Spleen (tissue), 11 donors: Measurements from ENCODE around the gene ISOC2. TPM values are rescaled to one million over a fixed set of nuclear protein-coding genes. Genes with fewer than 3 reads are reported as not detected.

Experiments used
- DNase-seq: peaks from one replicate; pipeline ENCODE4 v3.0.0-alpha.2; 2020
- H3K27ac ChIP-seq, 8 donors: fragments of 200-600 bp; sonication (generic) in 7 of 8; 1 replicate in 4 of 8; 2 replicates in 4 of 8; pipeline versions ENCODE4 v1.5.0 to v1.8.0; 2016 to 2021; ENCODE audit warnings: inconsistent platforms in 4 of 8, mild to moderate bottlenecking in 4 of 8, moderate library complexity in 1 of 8
- H3K27me3 ChIP-seq, 7 donors: fragments of 200-600 bp; sonication (generic) in 6 of 7; replicated peaks in 1 of 7; 1 replicate in 4 of 7; 2 replicates in 3 of 7; pipeline versions ENCODE4 v1.5.0 to v1.8.0; 2016 to 2021; ENCODE audit warnings: inconsistent platforms in 3 of 7, mild to moderate bottlenecking in 1 of 7
- H3K36me3 ChIP-seq, 6 donors: fragments of 200-600 bp; sonication (generic) in 5 of 6; 1 replicate in 4 of 6; 2 replicates in 2 of 6; pipeline versions ENCODE4 v1.5.0 to v1.8.0; 2016 to 2021; ENCODE audit warnings: inconsistent platforms in 2 of 6
- H3K4me1 ChIP-seq, 6 donors: fragments of 200-600 bp; sonication (generic) in 5 of 6; 1 replicate in 3 of 6; 2 replicates in 3 of 6; pipeline versions ENCODE4 v1.5.0 to v1.8.0; 2016 to 2021; ENCODE audit warnings: inconsistent platforms in 3 of 6
- H3K4me3 ChIP-seq, 8 donors: fragments of 200-600 bp; sonication (generic) in 7 of 8; 1 replicate in 4 of 8; 2 replicates in 4 of 8; pipeline versions ENCODE4 v1.5.0 to v1.8.0; 2016 to 2021; ENCODE audit warnings: inconsistent platforms in 4 of 8, mild to moderate bottlenecking in 4 of 8, moderate library complexity in 2 of 8
- H3K9me3 ChIP-seq, 8 donors: fragments of 200-600 bp; sonication (generic) in 7 of 8; 1 replicate in 4 of 8; 2 replicates in 4 of 8; pipeline versions ENCODE4 v1.5.0 to v1.8.0; 2016 to 2021; ENCODE audit warnings: inconsistent platforms in 4 of 8
- POLR2A ChIP-seq, 3 donors: fragments of 450-650 bp; IDR thresholded peaks; one replicate each; pipeline ENCODE4 v1.5.1; 2017; ENCODE audit warnings: antibody characterized with exemption in 3 of 3, mild to moderate bottlenecking in 1 of 3
- POLR2AphosphoS5 ChIP-seq, 3 donors: sonication (generic); formaldehyde crosslinking; IDR thresholded peaks; one replicate each; pipeline ENCODE4 v1.5.1; 2017; ENCODE audit warnings: antibody characterized with exemption in 3 of 3
- WGBS, 5 donors: extraction: QIAGEN DNeasy Blood & Tissue Kit in 3 of 5; methylation state at CpG; one replicate each; pipeline versions ENCODE4 v1.1.5 to v1.1.7; 2013 to 2018; 5-methylcytosine and 5-hydroxymethylcytosine counted together
- intact Hi-C: fragments of 100-400 bp; cut with DNase I; formaldehyde crosslinking; loops from one replicate; pipeline ENCODE4 v1.15.0; 2023; ENCODE audit warnings: low total_unique reads
- polyA plus RNA-seq, 3 donors: library from polyadenylated mRNA; stranded (reverse); fragments of 200-250 nt; gene quantifications; one replicate each; pipeline ENCODE4 v1.2.1, GENCODE V29; 2013
- total RNA-seq, 7 donors: library from RNA; depleted of rRNA in 3 of 7; stranded (reverse); fragments of >200 nt in 3 of 7; fragmentation: NEBNext Ultra II Directional in 4 of 7; extraction: Animal tissue kit (Norgen Biotek cat#: 25700) in 4 of 7; gene quantifications; one replicate each; pipeline versions ENCODE4 v1.1.0 to v1.2.1, GENCODE V29; 2016 to 2021
- TF ChIP-seq, protein P1 (sequence below), 11 experiments: fragments of 200-600 bp in 7 of 11; fragments of 450-650 bp in 4 of 11; sonication (generic) in 4 of 11; IDR thresholded peaks in 8 of 11; conservative IDR thresholded peaks in 3 of 11; 1 replicate in 7 of 11; 2 replicates in 4 of 11; pipeline versions ENCODE4 v1.4.0 to v1.8.0; 2016 to 2021; ENCODE audit warnings: antibody characterized with exemption in 11 of 11, inconsistent platforms in 4 of 11, mild to moderate bottlenecking in 1 of 11
- donor health status: healthy with polysubstance abuse.
- donor health status: DM: no; HTN: no; CAD: no; lungs with moderate emphysema.
- donor health status: DM: no; HTN: no; CAD: no.
- donor health status: Bipolar disorder and iron deficiency.
- donor health status: healthy.
- donor health status: DM: no; HTN: no; CAD: no.
- donor health status: DM: yes; HTN: yes; CAD: no.

The ISOC2 gene
- total and polyA plus RNA-seq, 10 donors, result 38.6 to 98.7 (median 55.3) TPM

DNA sequence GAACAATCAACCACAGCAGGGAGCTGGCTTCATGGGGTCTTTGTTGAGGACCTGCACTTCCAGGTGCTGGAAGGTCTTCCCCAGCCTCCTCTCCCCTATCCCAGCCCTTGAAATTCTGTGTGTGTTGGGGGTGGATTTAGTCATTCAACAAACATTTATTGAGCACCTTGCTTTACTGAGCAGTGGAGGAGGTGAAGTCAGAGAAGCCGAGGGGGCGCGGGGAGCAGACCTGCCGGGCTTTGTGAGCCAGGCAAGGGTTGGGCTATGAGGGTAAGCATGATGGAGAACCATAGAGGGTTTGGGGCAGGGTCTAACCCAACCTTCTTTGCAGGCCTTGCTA is 6.6 kb upstream of the ISOC2 start:
- H3K4me3 ChIP-seq, result no peak overlapping the region
- no peaks in the 10 kb centered on the region for H3K36me3 ChIP-seq
- no peaks in the 10 kb centered on the region for H3K9me3 ChIP-seq
- H3K27me3 ChIP-seq, result no peaks in the 10 kb centered on the region
- DNase-seq, result no peak
- intact Hi-C loops, result no loop called here
- peak overlapping the region in 1 of 8 donors; percentile 0 for H3K27ac ChIP-seq
- 11 to 41% (median 21%) methylated on average over 4 of the region's 4 CpGs for WGBS, 5 donors
- no peak for TF ChIP-seq POLR2A (IDR thresholded peaks at IDR 0.05)
- TF ChIP-seq, protein P1, sequence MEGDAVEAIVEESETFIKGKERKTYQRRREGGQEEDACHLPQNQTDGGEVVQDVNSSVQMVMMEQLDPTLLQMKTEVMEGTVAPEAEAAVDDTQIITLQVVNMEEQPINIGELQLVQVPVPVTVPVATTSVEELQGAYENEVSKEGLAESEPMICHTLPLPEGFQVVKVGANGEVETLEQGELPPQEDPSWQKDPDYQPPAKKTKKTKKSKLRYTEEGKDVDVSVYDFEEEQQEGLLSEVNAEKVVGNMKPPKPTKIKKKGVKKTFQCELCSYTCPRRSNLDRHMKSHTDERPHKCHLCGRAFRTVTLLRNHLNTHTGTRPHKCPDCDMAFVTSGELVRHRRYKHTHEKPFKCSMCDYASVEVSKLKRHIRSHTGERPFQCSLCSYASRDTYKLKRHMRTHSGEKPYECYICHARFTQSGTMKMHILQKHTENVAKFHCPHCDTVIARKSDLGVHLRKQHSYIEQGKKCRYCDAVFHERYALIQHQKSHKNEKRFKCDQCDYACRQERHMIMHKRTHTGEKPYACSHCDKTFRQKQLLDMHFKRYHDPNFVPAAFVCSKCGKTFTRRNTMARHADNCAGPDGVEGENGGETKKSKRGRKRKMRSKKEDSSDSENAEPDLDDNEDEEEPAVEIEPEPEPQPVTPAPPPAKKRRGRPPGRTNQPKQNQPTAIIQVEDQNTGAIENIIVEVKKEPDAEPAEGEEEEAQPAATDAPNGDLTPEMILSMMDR (IDR thresholded peaks at IDR 0.05 in 8 of 11, conservative IDR thresholded peaks at IDR 0.05 in 3 of 11), result peak in 4 of 11 experiments; percentile 14 to 47 (median 29)
- TF ChIP-seq POLR2AphosphoS5 (IDR thresholded peaks at IDR 0.05), result no peak
- H3K4me1 ChIP-seq, result peaks cover 0 to 17% (median 8%) of the 10 kb centered on the region in 6 donors

DNA sequence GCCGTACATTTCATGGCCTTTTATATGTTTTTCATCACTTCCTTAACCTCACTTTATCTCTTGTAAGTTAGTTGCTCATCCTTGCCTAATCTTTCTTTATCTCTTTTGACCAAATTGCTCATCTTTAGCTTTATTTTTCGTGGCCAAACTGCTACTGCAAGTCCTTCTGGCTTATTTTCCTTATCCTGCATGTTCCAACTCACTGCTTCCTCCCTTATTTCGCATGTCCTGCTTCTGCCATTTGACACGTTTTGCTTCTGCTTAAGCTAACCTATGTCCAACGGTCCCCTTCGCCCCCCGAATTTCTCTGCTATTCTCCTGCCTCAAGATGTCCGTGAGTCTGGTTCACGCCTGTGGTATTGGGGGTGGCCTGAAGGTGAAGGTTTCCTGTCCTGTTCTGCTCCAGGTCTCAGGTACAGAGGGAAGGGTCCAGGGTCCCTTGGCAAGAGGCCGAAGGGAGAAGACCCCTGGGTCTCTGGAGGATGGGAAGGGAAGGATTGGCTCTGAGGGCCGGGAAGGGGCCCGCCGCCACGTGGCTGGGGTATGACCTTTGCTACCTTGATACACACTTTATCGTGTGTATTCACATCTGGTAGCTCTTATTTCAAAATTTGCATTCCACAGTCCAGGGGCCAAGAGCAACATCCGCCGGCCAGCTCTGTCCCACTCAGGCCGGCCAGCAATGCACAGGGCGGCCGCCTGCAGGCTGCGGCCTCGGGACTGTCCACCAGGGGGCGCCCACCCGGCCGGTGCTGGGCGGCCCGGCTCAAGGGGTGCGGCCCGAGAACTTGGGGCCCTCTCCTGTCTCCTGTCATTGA is 6.0 kb upstream of the ISOC2 start:
- Histone ChIP-seq H3K27me3 (no peaks in the 10 kb centered on the region), H3K9me3 (no peaks in the 10 kb centered on the region), H3K4me3 (no peak overlapping the region), H3K36me3 (no peaks in the 10 kb centered on the region), H3K27ac (peak overlapping the region in 1 of 8 donors; percentile 0), H3K4me1 (peaks cover 0 to 17% (median 13%) of the 10 kb centered on the region in 6 donors)
- intact Hi-C loops, result loop anchor here (2.0 kb wide), 1 partner anchor 37 kb away; no protein-coding TSS in a partner anchor
- WGBS, 5 donors, result 32 to 44% (median 39%) methylated on average over 22 to 29 of the region's 29 CpGs
- TF ChIP-seq, protein P1 (IDR thresholded peaks at IDR 0.05 in 8 of 11, conservative IDR thresholded peaks at IDR 0.05 in 3 of 11), result peak; percentile 87 to 100 (median 99)
- TF ChIP-seq POLR2A (IDR thresholded peaks at IDR 0.05) (no peak), POLR2AphosphoS5 (IDR thresholded peaks at IDR 0.05) (peak in 2 of 3 donors; percentile 57 to 70)
- peak; percentile 93 for DNase-seq

DNA sequence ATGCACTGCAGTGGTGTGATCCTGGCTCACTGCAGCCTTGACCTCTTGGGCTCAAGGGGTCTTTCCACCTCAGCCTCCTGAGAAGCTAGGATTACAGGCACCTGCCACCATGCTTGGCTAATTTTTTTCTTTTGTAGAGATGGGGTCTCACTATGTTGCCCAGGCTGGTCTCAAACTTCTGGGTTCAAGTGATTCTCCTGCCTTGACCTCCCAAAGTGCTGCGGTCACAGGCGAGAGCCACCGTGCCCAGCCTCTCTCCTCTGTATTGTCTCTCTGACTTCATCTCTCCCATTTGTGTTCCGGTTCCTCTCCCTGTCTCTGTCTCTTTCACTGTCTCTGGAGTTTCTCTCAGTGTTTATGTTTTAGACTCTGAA is 4.8 kb upstream of the ISOC2 start:
- 66 to 95% (median 87%) methylated on average over 4 of the region's 4 CpGs for WGBS, 5 donors
- no peaks in the 10 kb centered on the region for H3K36me3 ChIP-seq
- H3K27ac ChIP-seq, result no peak overlapping the region
- no peaks in the 10 kb centered on the region for H3K27me3 ChIP-seq
- H3K9me3 ChIP-seq, result no peaks in the 10 kb centered on the region
- intact Hi-C loops, result loop anchor here (2.0 kb wide), 1 partner anchor 39 kb away; no protein-coding TSS in a partner anchor
- peaks cover 0 to 24% (median 20%) of the 10 kb centered on the region in 6 donors for H3K4me1 ChIP-seq
- H3K4me3 ChIP-seq, result no peak overlapping the region
- TF ChIP-seq, protein P1 (IDR thresholded peaks at IDR 0.05 in 8 of 11, conservative IDR thresholded peaks at IDR 0.05 in 3 of 11), result no peak
- no peak for DNase-seq

DNA sequence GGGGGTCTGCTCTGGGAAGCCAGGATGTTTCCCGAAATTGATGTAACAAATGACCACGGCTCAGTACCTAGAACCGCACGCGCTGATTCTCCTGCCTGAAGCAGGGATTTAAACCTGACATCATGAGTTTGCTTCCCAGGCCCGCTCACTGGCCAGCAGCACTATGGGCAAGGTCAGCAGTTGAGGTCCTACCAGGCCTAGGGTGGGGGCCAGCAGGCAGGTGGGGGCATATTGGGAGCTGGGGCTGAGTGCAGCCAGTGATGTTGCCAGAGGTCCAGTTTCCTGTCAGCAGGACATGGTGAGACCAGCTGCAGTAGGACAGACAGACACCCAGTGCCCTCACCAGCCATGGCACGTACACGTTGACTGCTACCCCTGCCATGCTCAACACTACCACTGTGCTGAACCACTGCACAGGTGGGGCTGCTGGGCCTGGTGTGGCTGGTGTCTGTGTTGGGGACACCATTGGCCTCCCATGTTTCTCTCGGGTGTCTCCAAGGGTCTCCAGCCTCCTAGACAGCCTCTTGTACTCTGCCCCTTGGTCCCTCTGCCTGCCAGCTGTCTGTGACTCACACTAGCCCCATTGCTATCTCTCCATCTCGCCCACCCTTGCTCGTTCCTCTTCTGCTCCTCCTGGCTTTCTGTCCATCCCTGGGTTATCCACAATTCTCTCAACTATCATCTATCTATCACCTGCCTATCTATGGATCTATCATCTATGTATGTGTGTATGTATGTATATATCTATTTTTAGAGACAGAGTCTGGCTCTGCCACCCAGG is 4.2 kb upstream of the ISOC2 start:
- H3K27me3 ChIP-seq, result no peaks in the 10 kb centered on the region
- no peak overlapping the region for H3K27ac ChIP-seq
- peaks cover 0 to 30% (median 24%) of the 10 kb centered on the region in 6 donors for H3K4me1 ChIP-seq
- H3K4me3 ChIP-seq, result no peak overlapping the region
- 72 to 86% (median 83%) methylated on average over 7 to 11 of the region's 11 CpGs for WGBS, 5 donors
- intact Hi-C loops, result loop anchor here (2.0 kb wide), 1 partner anchor 39 kb away; no protein-coding TSS in a partner anchor
- peak; percentile 74 for DNase-seq
- no peaks in the 10 kb centered on the region for H3K9me3 ChIP-seq
- TF ChIP-seq, protein P1 (IDR thresholded peaks at IDR 0.05 in 8 of 11, conservative IDR thresholded peaks at IDR 0.05 in 3 of 11), result no peak
- TF ChIP-seq POLR2A (IDR thresholded peaks at IDR 0.05), result no peak
- TF ChIP-seq POLR2AphosphoS5 (IDR thresholded peaks at IDR 0.05), result no peak
- no peaks in the 10 kb centered on the region for H3K36me3 ChIP-seq
